A172 (cell line): Measurements from ENCODE around the gene CDC73. TPM values are rescaled to one million over a fixed set of nuclear protein-coding genes. Genes with fewer than 3 reads are reported as not detected.

Experiments
- DNase-seq: peaks from one replicate; pipeline ENCODE4 v3.0.0-alpha.2; 2015; ENCODE audit warnings: low spot score
- total RNA-seq: library from RNA; depleted of rRNA; stranded (reverse); fragments of >200 nt; shearing (Covaris generic); gene quantifications from 2 replicates; pipeline ENCODE4 v1.2.3, GENCODE V29; 2014; rRNA removed

Gene CDC73
- total RNA-seq, result 32.2 and 34.7 TPM in 2 replicates

GRCh38 chr1:193121616-193122593, at the start of gene CDC73:
Gene CDC73, plus strand, starts transcription at chr1:193122031. Its CDS starts 170 bp downstream, at chr1:193122201.
- peak; percentile 96 for DNase-seq

- DNase-seq, result no peak
Observed at GRCh38 chr1:193077991-193078390, 43.8 kb upstream of the CDC73 start.

GRCh38 chr1:193079187-193079586, 42.6 kb upstream of the CDC73 start:
- no peak for DNase-seq

- DNase-seq, result no peak
Observed at GRCh38 chr1:193083365-193084088, 38.3 kb upstream of the CDC73 start.

GRCh38 chr1:193085263-193085662, 36.6 kb upstream of the CDC73 start:
- DNase-seq, result no peak

GRCh38 chr1:193086342-193086741, 35.5 kb upstream of the CDC73 start:
- no peak for DNase-seq

- no peak for DNase-seq
Observed at GRCh38 chr1:193087893-193088292, 33.9 kb upstream of the CDC73 start.

GRCh38 chr1:193090865-193091264, 31.0 kb upstream of the CDC73 start:
- no peak for DNase-seq

GRCh38 chr1:193094112-193094511, 27.7 kb upstream of the CDC73 start:
- DNase-seq, result no peak

GRCh38 chr1:193102662-193103061, 19.2 kb upstream of the CDC73 start:
- no peak for DNase-seq

GRCh38 chr1:193103759-193104501, 17.9 kb upstream of the CDC73 start:
- peak; percentile 18 for DNase-seq

GRCh38 chr1:193104502-193104906, 17.3 kb upstream of the CDC73 start:
- peak; percentile 57 for DNase-seq

- peak; percentile 80 for DNase-seq
Observed at GRCh38 chr1:193104907-193105820, 16.7 kb upstream of the CDC73 start, which contains the start of gene GLRX2. Gene GLRX2, minus strand, starts transcription at chr1:193105414. Its CDS starts 32 bp downstream, at chr1:193105382.

GRCh38 chr1:193105821-193106177, 16.0 kb upstream of the CDC73 start:
- DNase-seq, result no peak

- DNase-seq, result no peak
Observed at GRCh38 chr1:193108471-193108870, 13.4 kb upstream of the CDC73 start.

- DNase-seq, result no peak
Observed at GRCh38 chr1:193109619-193110018, 12.2 kb upstream of the CDC73 start.

- no peak for DNase-seq
Observed at GRCh38 chr1:193110246-193110645, 11.6 kb upstream of the CDC73 start.

- DNase-seq, result no peak
Observed at GRCh38 chr1:193110864-193111263, 11.0 kb upstream of the CDC73 start.

GRCh38 chr1:193111641-193112090, 10.2 kb upstream of the CDC73 start:
- peak; percentile 73 for DNase-seq

- no peak for DNase-seq
Observed at GRCh38 chr1:193113258-193113991, 8.4 kb upstream of the CDC73 start.
